Kidney (tissue), 14 donors: Measurements from ENCODE around the gene ESYT1. TPM values are rescaled to one million over a fixed set of nuclear protein-coding genes. Genes with fewer than 3 reads are reported as not detected.

Experiments
- DNase-seq, 5 donors: peaks; one replicate each; pipeline ENCODE4 v3.0.0-alpha.2; 2013 to 2020
- FAIRE-seq: peaks from 2 replicates; lab custom pipeline; 2012; peaks lifted over from hg19 to GRCh38; lab: Jason Lieb, UNC
- H3K27ac ChIP-seq, 2 donors: one replicate each; pipeline ENCODE4 v1.7.0; 2013; ENCODE audit warnings: low read depth in 2 of 2, low read length in 2 of 2, inconsistent platforms in 1 of 2
- H3K27me3 ChIP-seq: one replicate; pipeline ENCODE4 v1.7.1; 2013; ENCODE audit warnings: low read length, inconsistent platforms; ENCODE audit not compliant: control insufficient read depth, insufficient read depth
- H3K36me3 ChIP-seq, 3 donors: one replicate each; pipeline versions ENCODE4 v1.7.0 to v1.7.1; 2013; ENCODE audit warnings: low read length in 3 of 3, control low read depth in 1 of 3, inconsistent platforms in 1 of 3; ENCODE audit not compliant: insufficient read depth in 3 of 3, control insufficient read depth in 2 of 3
- H3K4me1 ChIP-seq, 3 donors: one replicate each; pipeline versions ENCODE4 v1.7.0 to v1.7.1; 2013; ENCODE audit warnings: low read length in 3 of 3, inconsistent platforms in 1 of 3, low read depth in 1 of 3; ENCODE audit not compliant: control insufficient read depth in 2 of 3, insufficient read depth in 2 of 3
- H3K4me3 ChIP-seq, 3 donors: one replicate each; pipeline versions ENCODE4 v1.7.0 to v1.8.1; 2013; ENCODE audit warnings: low read length in 3 of 3, control low read depth in 1 of 3, inconsistent platforms in 1 of 3
- H3K9ac ChIP-seq, 3 donors: one replicate each; pipeline versions ENCODE4 v1.7.0 to v1.7.1; 2013; ENCODE audit warnings: low read length in 3 of 3, control low read depth in 1 of 3, inconsistent platforms in 1 of 3
- H3K9me3 ChIP-seq, 3 donors: one replicate each; pipeline versions ENCODE4 v1.7.0 to v1.7.1; 2013; ENCODE audit warnings: low read length in 3 of 3, control low read depth in 1 of 3, inconsistent platforms in 1 of 3; ENCODE audit not compliant: control insufficient read depth in 2 of 3, insufficient read depth in 1 of 3
- CTCF ChIP-seq: IDR thresholded peaks from 3 replicates; pipeline ENCODE4 v1.5.1; 2012; ENCODE audit warnings: mild to moderate bottlenecking, moderate library complexity, borderline replicate concordance; ENCODE audit not compliant: insufficient read depth; ENCODE audit errors: extremely low read depth
- intact Hi-C: fragments of 100-400 bp; cut with DNase I; formaldehyde crosslinking; loops from one replicate; pipeline ENCODE4 v1.11.1; 2022
- polyA plus RNA-seq: library from polyadenylated mRNA; stranded (reverse); fragments of 350-450 nt; fragmentation: Illumina TruSeq; extraction: RNeasy Lipid Tissue Mini Kit (QIAGEN cat#74804); gene quantifications from one replicate; pipeline ENCODE4 v1.2.3, GENCODE V29; 2014; ENCODE audit warnings: low read depth, low replicate concordance; ENCODE audit not compliant: insufficient read depth
- total RNA-seq: library from RNA; stranded (reverse); fragmentation: NEBNext Ultra II Directional; extraction: Animal tissue kit (Norgen Biotek cat#: 25700); gene quantifications from one replicate; pipeline ENCODE4 v1.2.1, GENCODE V29; 2021
- donor health status: control.
- donor health status: control.
- donor health status: control.
- donor health status: control.
- donor health status: control.
- donor health status: DM: yes; HTN: yes; CAD: no.
- donor health status: Normal renal cell carcinoma (clear cell type).

The ESYT1 gene
- total and polyA plus RNA-seq, 2 donors from 2014 or later: 40.4 to 104 TPM

- Histone ChIP-seq H3K36me3 (peaks cover 16 to 62% (median 42%) of the 10 kb centered on the region in 3 donors), H3K27ac (no peak overlapping the region), H3K9me3 (no peaks in the 10 kb centered on the region), H3K27me3 (no peaks in the 10 kb centered on the region), H3K4me3 (no peak overlapping the region), H3K4me1 (peaks cover 2 to 21% (median 20%) of the 10 kb centered on the region in 3 donors), H3K9ac (no peak overlapping the region)
- intact Hi-C loops: no loop called here
- TF ChIP-seq CTCF: no peak
- DNase-seq: no peak
- FAIRE-seq: no peak
Measured at GRCh38 chr12:56164345-56164729, 36.3 kb downstream of the ESYT1 start.

GRCh38 chr12:56165369-56165768 is 37.3 kb downstream of the ESYT1 start:
- FAIRE-seq (no peak), DNase-seq (no peak)
- Histone ChIP-seq H3K4me3 (no peak overlapping the region), H3K9ac (no peak overlapping the region), H3K36me3 (peaks cover 14 to 62% (median 38%) of the 10 kb centered on the region in 3 donors), H3K4me1 (peaks cover 0 to 11% (median 10%) of the 10 kb centered on the region in 3 donors), H3K27ac (no peak overlapping the region), H3K27me3 (no peaks in the 10 kb centered on the region), H3K9me3 (no peaks in the 10 kb centered on the region)
- TF ChIP-seq CTCF: no peak
- intact Hi-C loops: no loop called here

DNA sequence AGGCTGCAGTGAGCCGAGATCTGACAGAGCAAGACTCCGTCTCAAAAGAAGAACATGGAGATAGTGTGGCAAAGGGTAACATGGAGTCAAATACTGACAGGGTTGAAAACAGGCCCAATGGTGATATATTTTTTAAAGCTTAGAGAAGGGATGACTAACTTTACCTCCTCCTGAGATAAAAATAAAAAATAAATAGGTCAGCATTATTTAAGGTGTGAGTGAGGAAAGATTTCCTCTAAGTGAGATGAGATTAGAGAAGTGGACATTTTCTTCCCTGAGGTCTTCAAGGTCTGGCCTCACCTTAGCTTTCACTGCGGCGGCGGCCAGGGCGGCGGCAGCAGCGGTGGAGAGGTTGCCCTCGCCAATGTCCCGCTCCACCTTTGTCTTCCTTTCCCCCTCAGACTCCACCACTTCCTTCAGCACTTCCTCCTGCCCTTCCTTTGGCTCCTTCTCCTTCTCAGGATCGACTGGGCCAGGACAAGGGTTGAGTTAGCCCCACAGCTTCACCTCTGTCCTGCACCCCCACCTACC is 41.2 kb downstream of the ESYT1 start:
- Histone ChIP-seq H3K27ac (no peak overlapping the region), H3K4me1 (no peaks in the 10 kb centered on the region), H3K36me3 (peaks cover 10 to 60% (median 44%) of the 10 kb centered on the region in 3 donors), H3K27me3 (no peaks in the 10 kb centered on the region), H3K9ac (no peak overlapping the region), H3K9me3 (no peaks in the 10 kb centered on the region), H3K4me3 (no peak overlapping the region)
- TF ChIP-seq CTCF: no peak
- no peak for DNase-seq
- intact Hi-C loops: no loop called here
- no peak for FAIRE-seq

GRCh38 chr12:56172839-56173238 is 44.8 kb downstream of the ESYT1 start:
- Histone ChIP-seq H3K27me3 (no peaks in the 10 kb centered on the region), H3K4me1 (no peaks in the 10 kb centered on the region), H3K4me3 (no peak overlapping the region), H3K36me3 (peaks cover 9 to 65% (median 40%) of the 10 kb centered on the region in 3 donors), H3K27ac (no peak overlapping the region), H3K9me3 (no peaks in the 10 kb centered on the region), H3K9ac (no peak overlapping the region)
- TF ChIP-seq CTCF: no peak
- intact Hi-C loops: no loop called here
- DNase-seq (no peak), FAIRE-seq (no peak)
